Endothelial cell of umbilical vein (primary cell): Measurements from ENCODE around the gene TP73. TPM values are rescaled to one million over a fixed set of nuclear protein-coding genes. Genes with fewer than 3 reads are reported as not detected.
A peak's percentile ranks its signal among the peaks of the same experiment; 100 is the strongest.

Experiments
- BruUV-seq: library from RNA; stranded (reverse); fragments of 400-500 nt; replicated peaks from 2 replicates; lab custom pipeline; 2021; lab: Mats Ljungman, UMichigan
- CTCF ChIA-PET: fragments of 300-600, 350-600 bp; sonication (Branson Sonifier 250); formaldehyde crosslinking; loops from one replicate; lab custom pipeline; 2021; ENCODE audit warnings: antibody characterized with exemption, inconsistent platforms; lab: Charles Lee
- POLR2A ChIA-PET: fragments of 300-600, 350-600 bp; sonication (Branson Sonifier 250); formaldehyde crosslinking; loops from one replicate; lab custom pipeline; 2021; ENCODE audit warnings: antibody characterized with exemption, inconsistent platforms; lab: Charles Lee
- DNase-seq: peaks from one replicate; pipeline ENCODE4 v3.0.0-alpha.2; 2011; ENCODE audit warnings: low read depth, low spot score
- FAIRE-seq: peaks from 2 replicates; lab custom pipeline; 2011; peaks lifted over from hg19 to GRCh38; lab: Jason Lieb, UNC
- H2AFZ ChIP-seq: 2 replicates; pipeline ENCODE4 v1.6.0; 2012; ENCODE audit warnings: low read depth, low read length, control low read depth, inconsistent platforms
- H3K27ac ChIP-seq: 2 replicates; pipeline ENCODE4 v1.5.1; 2011; ENCODE audit warnings: low read depth, mild to moderate bottlenecking, control low read depth, low read length, moderate library complexity; ENCODE audit not compliant: insufficient read depth
- H3K27me3 ChIP-seq, 2 experiments: 2 replicates each; pipeline versions ENCODE4 v1.6.0 to v1.6.1; 2011; ENCODE audit warnings: low read length in 2 of 2, mixed read lengths in 1 of 2; ENCODE audit not compliant: control insufficient read depth in 2 of 2, insufficient read depth in 2 of 2
- H3K36me3 ChIP-seq, 2 experiments: 2 replicates in 1 of 2; 3 replicates in 1 of 2; pipeline ENCODE4 v1.5.1; 2011; ENCODE audit warnings: low read length in 2 of 2, mild to moderate bottlenecking in 1 of 2, moderate library complexity in 1 of 2; ENCODE audit not compliant: control insufficient read depth in 2 of 2, insufficient read depth in 2 of 2; ENCODE audit errors: extremely low read depth in 1 of 2
- H3K4me1 ChIP-seq: 3 replicates; pipeline ENCODE4 v1.5.1; 2011; ENCODE audit warnings: mild to moderate bottlenecking, low read length; ENCODE audit not compliant: control insufficient read depth, insufficient read depth; ENCODE audit errors: extremely low read depth
- H3K4me2 ChIP-seq: 2 replicates; pipeline ENCODE4 v1.6.1; 2011; ENCODE audit warnings: low read length, control low read depth, mixed read lengths; ENCODE audit not compliant: insufficient read depth
- H3K4me3 ChIP-seq, 3 experiments: fragments of 200-600 bp in 1 of 3; sonication (generic), shearing (Covaris generic) in 1 of 3; replicated peaks in 1 of 3; 2 replicates each; pipeline ENCODE4 v1.5.1; 2011 to 2016; ENCODE audit warnings: control low read depth in 3 of 3, low read length in 3 of 3, mild to moderate bottlenecking in 2 of 3, inconsistent platforms in 1 of 3, low read depth in 1 of 3, moderate library complexity in 1 of 3; ENCODE audit not compliant: insufficient read depth in 1 of 3
- H3K79me2 ChIP-seq: 2 replicates; pipeline ENCODE4 v1.6.0; 2012; ENCODE audit warnings: low read length, inconsistent platforms; ENCODE audit not compliant: control insufficient read depth, insufficient read depth
- H3K9ac ChIP-seq: replicated peaks from 2 replicates; pipeline ENCODE3; 2011; ENCODE audit warnings: low read length, control low read depth; ENCODE audit not compliant: insufficient read depth; ENCODE audit errors: extremely low read depth
- H3K9me1 ChIP-seq: replicated peaks from 3 replicates; pipeline ENCODE4 v1.6.0; 2011; ENCODE audit warnings: mild to moderate bottlenecking, low read length; ENCODE audit not compliant: control insufficient read depth, insufficient read depth; ENCODE audit errors: extremely low read depth
- H3K9me3 ChIP-seq: replicated peaks from 2 replicates; pipeline ENCODE4 v1.5.1; 2012; ENCODE audit warnings: low read length, inconsistent platforms; ENCODE audit not compliant: control insufficient read depth, insufficient read depth
- H4K20me1 ChIP-seq: replicated peaks from 2 replicates; pipeline ENCODE3; 2011; ENCODE audit warnings: mild to moderate bottlenecking, low read length; ENCODE audit not compliant: control insufficient read depth, insufficient read depth; ENCODE audit errors: extremely low read depth
- CTCF ChIP-seq, 2 donors: IDR thresholded peaks; 1 replicate in 1 of 2; 2 replicates in 1 of 2; pipeline ENCODE4 v1.5.1; 2011; ENCODE audit warnings: low read length in 2 of 2, mild to moderate bottlenecking in 2 of 2, moderate library complexity in 2 of 2, control low read depth in 1 of 2, inconsistent platforms in 1 of 2, low read depth in 1 of 2; ENCODE audit not compliant: insufficient read depth in 1 of 2; ENCODE audit errors: extremely low read depth in 1 of 2
- EZH2 ChIP-seq: IDR thresholded peaks from 2 replicates; pipeline ENCODE4 v1.6.1; 2012; ENCODE audit warnings: borderline replicate concordance, low read depth, mild to moderate bottlenecking, moderate library complexity, low read length, inconsistent platforms; ENCODE audit not compliant: severe bottlenecking
- FOS ChIP-seq: IDR thresholded peaks from 2 replicates; pipeline ENCODE4 v1.6.1; 2011; ENCODE audit warnings: mild to moderate bottlenecking, low read length, moderate library complexity, borderline replicate concordance; ENCODE audit not compliant: insufficient read depth
- GATA2 ChIP-seq: IDR thresholded peaks from 2 replicates; pipeline ENCODE4 v1.7.0; 2011; ENCODE audit warnings: low read depth, mild to moderate bottlenecking, moderate library complexity, mixed read lengths, low read length; ENCODE audit not compliant: insufficient read length, insufficient read depth
- JUN ChIP-seq: IDR thresholded peaks from 2 replicates; pipeline ENCODE4 v1.6.1; 2011; ENCODE audit warnings: borderline replicate concordance, low read depth; ENCODE audit not compliant: insufficient read length, insufficient read depth
- MAX ChIP-seq: IDR thresholded peaks from 2 replicates; pipeline ENCODE4 v1.6.1; 2011; ENCODE audit not compliant: insufficient read depth, insufficient read length
- MYC ChIP-seq: IDR thresholded peaks from one replicate; pipeline ENCODE4 v1.6.1; 2011; ENCODE audit warnings: mild to moderate bottlenecking, low read depth, low read length
- POLR2A ChIP-seq: IDR thresholded peaks from 2 replicates; pipeline ENCODE4 v1.6.1; 2012; ENCODE audit warnings: low read depth, mild to moderate bottlenecking, control low read depth, low read length
- POLR2AphosphoS5 ChIP-seq: IDR thresholded peaks from 2 replicates; pipeline ENCODE4 v1.6.1; 2012; ENCODE audit warnings: low read depth, mild to moderate bottlenecking, control low read depth, low read length, moderate library complexity; ENCODE audit not compliant: insufficient read depth
- dilution Hi-C: fragments of 300-500 bp; cut with MboI; formaldehyde crosslinking; loops from one replicate; pipeline ENCODE4 v1.15.0; 2019; ENCODE audit warnings: low sequenced_read_pairs; ENCODE audit not compliant: extremely low pct_ligation_motif_present
- intact Hi-C: fragments of 100-400 bp; cut with micrococcal nuclease; formaldehyde crosslinking; loops from one replicate; pipeline ENCODE4 v1.10.0; 2022
- polyA plus RNA-seq, 4 experiments: library from polyadenylated mRNA; depleted of rRNA in 3 of 4; stranded (reverse) in 3 of 4; unstranded in 1 of 4; fragments of >200 nt; gene quantifications; 2 replicates each; pipeline versions ENCODE4 v1.2.1 to v1.2.3, GENCODE V29; 2011 to 2012; ENCODE audit warnings: missing spikeins in 1 of 4
- total RNA-seq: library from RNA; stranded (reverse); gene quantifications from 2 replicates; pipeline ENCODE4 v1.2.3, GENCODE V29; 2021

TP73 gene
- total and polyA plus RNA-seq, 2 donors (not counting 3 experiments of a cell fraction or from before 2014, with no cell fraction given) = 0.03 to 0.15 TPM

DNA sequence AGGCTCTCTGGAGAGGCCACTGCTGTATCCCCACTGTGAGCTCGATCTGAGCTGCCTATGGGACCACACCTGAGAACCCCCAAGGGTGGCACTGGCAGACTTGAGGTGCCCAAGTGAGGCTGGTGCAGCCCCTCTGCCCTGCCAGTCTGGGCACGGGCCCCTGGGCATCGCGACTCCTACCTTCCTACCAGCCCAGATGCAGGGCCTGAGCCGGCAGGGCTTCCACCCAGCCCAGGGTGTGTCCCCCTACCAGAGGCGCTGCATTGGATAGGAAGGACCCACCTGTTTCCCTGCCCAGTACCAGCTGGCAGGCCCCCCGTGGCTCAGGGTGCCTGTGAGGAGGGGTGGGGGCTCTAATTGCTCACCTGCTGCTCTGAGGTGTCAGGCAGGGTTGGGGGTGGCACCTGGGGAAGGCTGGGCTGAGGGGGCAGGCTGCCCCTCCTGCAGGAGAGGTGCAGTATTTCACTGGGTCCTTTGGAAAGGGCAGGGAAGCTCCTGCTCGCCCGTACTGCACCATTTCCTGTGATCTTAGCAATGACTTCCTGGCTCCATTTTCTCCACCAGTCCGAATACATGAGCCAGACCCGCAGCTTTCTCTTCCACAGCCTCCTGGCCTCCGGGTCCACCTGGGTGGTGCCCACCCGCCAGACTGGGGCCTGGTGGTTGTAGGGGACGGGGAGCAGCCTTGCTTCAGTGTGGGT, 11.8 kb downstream of the TP73 start:
- TF ChIP-seq POLR2A (no peak), MYC (no peak), CTCF (IDR thresholded peaks at IDR 0.05; ENCODE audit: extremely low read depth in 1 of 2, insufficient read depth in 1 of 2, low read depth in 1 of 2, low read length in 2 of 2) (no peak), MAX (no peak), FOS (no peak), GATA2 (no peak), JUN (no peak), POLR2AphosphoS5 (no peak), EZH2 (no peak)
- Histone ChIP-seq H3K27ac (no peak overlapping the region), H4K20me1 (no peaks in the 10 kb centered on the region), H3K36me3 (no peaks in the 10 kb centered on the region), H3K9ac (no peak overlapping the region), H3K4me3 (no peak overlapping the region), H3K9me3 (no peaks in the 10 kb centered on the region), H3K4me1 (peaks cover 6% of the 10 kb centered on the region), H2AFZ (peak overlapping the region; percentile 9), H3K4me2 (no peak overlapping the region), H3K9me1 (no peaks in the 10 kb centered on the region), H3K79me2 (no peaks in the 10 kb centered on the region), H3K27me3 (peaks cover 0 to 10% of the 10 kb centered on the region in 2 experiments)
- CTCF ChIA-PET = no interaction called here
- FAIRE-seq = no peak
- dilution Hi-C loops (no loop called here), intact Hi-C loops (no loop called here)
- no TSS peak for BruUV-seq
- POLR2A ChIA-PET = no interaction called here
- DNase-seq = no peak
